H1 (cell line): Measurements from ENCODE around the gene MAS1L. TPM values are rescaled to one million over a fixed set of nuclear protein-coding genes. Genes with fewer than 3 reads are reported as not detected.

Source experiments
- CTCF ChIA-PET: fragments of 300-600 bp; sonication (Branson Sonifier 250); formaldehyde crosslinking; loops from one replicate; lab custom pipeline; 2021; ENCODE audit not compliant: partially characterized antibody; lab: Charles Lee
- POLR2A ChIA-PET: fragments of 300-600 bp; sonication (Branson Sonifier 250); formaldehyde crosslinking; loops from one replicate; lab custom pipeline; 2021; ENCODE audit warnings: inconsistent platforms; ENCODE audit not compliant: partially characterized antibody; lab: Charles Lee
- DNase-seq, 2 experiments: peaks; one replicate each; pipeline versions ENCODE4 v3.0.0 to v3.0.0-alpha.2; 2010 to 2022; ENCODE audit warnings: low spot score in 2 of 2, low read depth in 1 of 2, mixed read lengths in 1 of 2
- FAIRE-seq: peaks from 2 replicates; lab custom pipeline; 2011; peaks lifted over from hg19 to GRCh38; lab: Jason Lieb, UNC
- H2AFZ ChIP-seq: 2 replicates; pipeline ENCODE4 v1.8.1; 2012; ENCODE audit warnings: low read length, inconsistent platforms
- H2AK5ac ChIP-seq: 2 replicates; pipeline ENCODE4 v1.6.1; 2013; ENCODE audit warnings: low read depth, low read length
- H2BK120ac ChIP-seq: replicated peaks from 2 replicates; pipeline ENCODE3; 2013; ENCODE audit warnings: low read depth, low read length, inconsistent platforms
- H2BK12ac ChIP-seq: 2 replicates; pipeline ENCODE4 v1.6.1; 2013; ENCODE audit warnings: low read depth, low read length
- H2BK15ac ChIP-seq: 2 replicates; pipeline ENCODE4 v1.6.1; 2013; ENCODE audit warnings: low read length
- H2BK20ac ChIP-seq: 2 replicates; pipeline ENCODE4 v1.6.1; 2013; ENCODE audit warnings: low read length
- H2BK5ac ChIP-seq: 2 replicates; pipeline ENCODE4 v1.6.1; 2013; ENCODE audit warnings: low read depth, low read length
- H3K14ac ChIP-seq: 2 replicates; pipeline ENCODE4 v1.6.1; 2013; ENCODE audit warnings: inconsistent platforms; ENCODE audit not compliant: insufficient read length
- H3K18ac ChIP-seq: 2 replicates; pipeline ENCODE4 v1.6.1; 2013; ENCODE audit warnings: low read length; ENCODE audit errors: extremely low read depth
- H3K23ac ChIP-seq: 2 replicates; pipeline ENCODE4 v1.6.1; 2013; ENCODE audit warnings: inconsistent platforms; ENCODE audit not compliant: insufficient read length
- H3K23me2 ChIP-seq: 2 replicates; pipeline ENCODE4 v1.6.1; 2013; ENCODE audit warnings: low read depth, low read length
- H3K27ac ChIP-seq: 2 replicates; pipeline ENCODE4 v1.6.1; 2011; ENCODE audit warnings: low read depth, low read length, inconsistent platforms
- H3K27me3 ChIP-seq, 4 experiments: replicated peaks in 1 of 4; 1 replicate in 1 of 4; 2 replicates in 3 of 4; pipeline versions ENCODE4 v1.6.1 to v1.8.1; 2011 to 2013; ENCODE audit warnings: low read length in 3 of 4, mild to moderate bottlenecking in 3 of 4, inconsistent platforms in 2 of 4, mixed read lengths in 2 of 4, moderate library complexity in 1 of 4; ENCODE audit not compliant: control insufficient read depth in 3 of 4, insufficient read depth in 3 of 4; ENCODE audit errors: extremely low read depth in 1 of 4
- H3K36me3 ChIP-seq, 4 experiments: 2 replicates each; pipeline versions ENCODE4 v1.6.1 to v1.8.1; 2011 to 2013; ENCODE audit warnings: mild to moderate bottlenecking in 4 of 4, low read length in 3 of 4, moderate library complexity in 2 of 4, control low read depth in 1 of 4, inconsistent platforms in 1 of 4; ENCODE audit not compliant: insufficient read depth in 4 of 4, control insufficient read depth in 2 of 4
- H3K4ac ChIP-seq: replicated peaks from 2 replicates; pipeline ENCODE3; 2013; ENCODE audit warnings: low read length, low read depth, mixed read lengths, inconsistent platforms; ENCODE audit not compliant: insufficient read length
- H3K4me1 ChIP-seq, 4 experiments: replicated peaks in 1 of 4; 1 replicate in 1 of 4; 2 replicates in 3 of 4; pipeline versions ENCODE4 v1.6.1 to v1.8.1; 2011 to 2013; ENCODE audit warnings: low read length in 3 of 4, inconsistent platforms in 2 of 4, mixed read lengths in 1 of 4; ENCODE audit not compliant: insufficient read depth in 4 of 4, control insufficient read depth in 3 of 4
- H3K4me2 ChIP-seq, 2 experiments: 2 replicates each; pipeline versions ENCODE4 v1.6.1 to v1.8.1; 2011 to 2013; ENCODE audit warnings: low read depth in 2 of 2, low read length in 2 of 2, control low read depth in 1 of 2, inconsistent platforms in 1 of 2, mild to moderate bottlenecking in 1 of 2; ENCODE audit not compliant: insufficient read depth in 1 of 2
- H3K4me3 ChIP-seq, 4 experiments: fragments of 200-600, 300-600 bp in 1 of 4; sonication (generic), shearing (Covaris generic), sonication (Bioruptor Twin) in 1 of 4; 2 replicates each; pipeline versions ENCODE4 v1.5.1 to v1.8.1; 2011 to 2016; ENCODE audit warnings: low read length in 4 of 4, low read depth in 3 of 4, control low read depth in 2 of 4, inconsistent platforms in 2 of 4, mild to moderate bottlenecking in 2 of 4, mixed read lengths in 1 of 4, moderate library complexity in 1 of 4; ENCODE audit not compliant: insufficient read depth in 2 of 4; ENCODE audit errors: extremely low read depth in 1 of 4
- H3K56ac ChIP-seq: replicated peaks from 2 replicates; pipeline ENCODE3; 2013; ENCODE audit warnings: low read depth, mild to moderate bottlenecking, mixed read lengths, low read length, inconsistent platforms; ENCODE audit not compliant: insufficient read length
- H3K79me1 ChIP-seq: 2 replicates; pipeline ENCODE4 v1.6.1; 2013; ENCODE audit warnings: low read depth, low read length, control low read depth
- H3K79me2 ChIP-seq, 2 experiments: 2 replicates each; pipeline versions ENCODE4 v1.6.1 to v1.8.1; 2012 to 2013; ENCODE audit warnings: low read length in 2 of 2, mild to moderate bottlenecking in 2 of 2, inconsistent platforms in 1 of 2; ENCODE audit not compliant: insufficient read depth in 2 of 2, control insufficient read depth in 1 of 2
- H3K9ac ChIP-seq, 4 experiments: replicated peaks in 1 of 4; 1 replicate in 1 of 4; 2 replicates in 3 of 4; pipeline versions ENCODE4 v1.6.1 to v1.8.1; 2011 to 2013; ENCODE audit warnings: low read depth in 3 of 4, low read length in 3 of 4, control low read depth in 2 of 4, mild to moderate bottlenecking in 2 of 4, moderate library complexity in 2 of 4, inconsistent platforms in 1 of 4; ENCODE audit errors: extremely low read depth in 1 of 4
- H3K9me3 ChIP-seq, 2 experiments: 2 replicates each; pipeline versions ENCODE4 v1.6.1 to v1.8.1; 2012 to 2013; ENCODE audit warnings: mild to moderate bottlenecking in 2 of 2, moderate library complexity in 2 of 2, control low read depth in 1 of 2, inconsistent platforms in 1 of 2, low read depth in 1 of 2, low read length in 1 of 2, mixed read lengths in 1 of 2; ENCODE audit not compliant: insufficient read depth in 2 of 2
- H4K20me1 ChIP-seq, 2 experiments: replicated peaks in 1 of 2; 2 replicates each; pipeline versions ENCODE3 to v1.8.1; 2011 to 2013; ENCODE audit warnings: inconsistent platforms in 2 of 2, low read length in 2 of 2, mild to moderate bottlenecking in 1 of 2; ENCODE audit not compliant: insufficient read depth in 2 of 2, control insufficient read depth in 1 of 2
- H4K5ac ChIP-seq: 2 replicates; pipeline ENCODE4 v1.6.1; 2013; ENCODE audit warnings: low read length, low read depth, mixed read lengths, inconsistent platforms; ENCODE audit not compliant: insufficient read length
- H4K8ac ChIP-seq: 2 replicates; pipeline ENCODE4 v1.8.0; 2013; ENCODE audit warnings: mild to moderate bottlenecking, moderate library complexity, low read length, inconsistent platforms; ENCODE audit not compliant: insufficient read depth; ENCODE audit errors: extremely low read depth
- H4K91ac ChIP-seq: replicated peaks from 2 replicates; pipeline ENCODE3; 2013; ENCODE audit warnings: low read length, mixed read lengths, inconsistent platforms; ENCODE audit not compliant: insufficient read length
- BACH1 ChIP-seq: IDR thresholded peaks from 2 replicates; pipeline ENCODE4 v1.6.1; 2012; ENCODE audit warnings: low read length, improper control_type of control experiment
- BCL11A ChIP-seq, 2 experiments: IDR thresholded peaks; one replicate each; pipeline ENCODE4 v1.6.1; 2011; ENCODE audit warnings: low read depth in 2 of 2, low read length in 2 of 2, mild to moderate bottlenecking in 2 of 2
- CREB1 ChIP-seq: IDR thresholded peaks from 2 replicates; pipeline ENCODE4 v1.6.1; 2012; ENCODE audit warnings: inconsistent platforms
- JUND ChIP-seq: IDR thresholded peaks from 2 replicates; pipeline ENCODE4 v1.6.1; 2011; ENCODE audit warnings: mild to moderate bottlenecking, improper control_type of control experiment, low read length
- KDM1A ChIP-seq: fragments of 200-600, 300-600 bp; sonication (generic); IDR thresholded peaks from 2 replicates; pipeline ENCODE4 v1.7.1; 2016; ENCODE audit warnings: mild to moderate bottlenecking, low read length, borderline replicate concordance
- NANOG ChIP-seq: IDR thresholded peaks from 2 replicates; pipeline ENCODE4 v1.6.1; 2011; ENCODE audit warnings: low read length, low read depth, mild to moderate bottlenecking, inconsistent platforms; ENCODE audit not compliant: insufficient read depth, poor library complexity, severe bottlenecking
- POU5F1 ChIP-seq: IDR thresholded peaks from 2 replicates; pipeline ENCODE4 v1.6.1; 2011; ENCODE audit warnings: low read depth, mild to moderate bottlenecking, low read length, moderate library complexity
- RAD21 ChIP-seq, 2 experiments: IDR thresholded peaks in 1 of 2; conservative IDR thresholded peaks in 1 of 2; 2 replicates each; pipeline ENCODE4 v1.6.1; 2011; ENCODE audit warnings: low read depth in 2 of 2, low read length in 2 of 2, improper control_type of control experiment in 1 of 2, inconsistent platforms in 1 of 2, mild to moderate bottlenecking in 1 of 2, moderate library complexity in 1 of 2
- RBBP5 ChIP-seq: IDR thresholded peaks from 2 replicates; pipeline ENCODE4 v1.7.1; 2012; ENCODE audit warnings: low read depth, mild to moderate bottlenecking, inconsistent platforms, low read length, moderate library complexity, borderline replicate concordance
- RXRA ChIP-seq: IDR thresholded peaks from 2 replicates; pipeline ENCODE4 v1.6.1; 2011; ENCODE audit warnings: low read depth, mild to moderate bottlenecking, low read length, moderate library complexity; ENCODE audit not compliant: insufficient read depth
- SAP30 ChIP-seq: fragments of 300-600 bp; sonication (generic); IDR thresholded peaks from 2 replicates; pipeline ENCODE4 v1.7.1; 2012; ENCODE audit warnings: low read length, moderate library complexity, mild to moderate bottlenecking, inconsistent platforms; ENCODE audit not compliant: insufficient read depth, insufficient replicate concordance
- SIN3A ChIP-seq, 2 experiments: IDR thresholded peaks in 1 of 2; conservative IDR thresholded peaks in 1 of 2; 2 replicates each; pipeline ENCODE4 v1.6.1; 2011 to 2012; ENCODE audit warnings: low read length in 2 of 2, improper control_type of control experiment in 1 of 2, low read depth in 1 of 2, mild to moderate bottlenecking in 1 of 2
- SIRT6 ChIP-seq: IDR thresholded peaks from one replicate; pipeline ENCODE4 v1.7.1; 2012; ENCODE audit warnings: low read length, inconsistent platforms
- SP4 ChIP-seq: IDR thresholded peaks from 2 replicates; pipeline ENCODE4 v1.6.1; 2012; ENCODE audit warnings: low read length, inconsistent platforms
- YY1 ChIP-seq: IDR thresholded peaks from 2 replicates; pipeline ENCODE4 v1.6.1; 2011; ENCODE audit warnings: low read depth, mild to moderate bottlenecking, low read length
- WGBS, 2 experiments: shearing (Covaris generic) in 1 of 2; methylation state at CpG; one replicate each; pipeline versions ENCODE4 v1.1.6 to v1.1.7; 2013 to 2015; ENCODE audit warnings: low lambda C conversion rate in 2 of 2, mixed read lengths in 2 of 2, inconsistent platforms in 1 of 2, low coverage in 1 of 2, missing lambda C conversion rate in 1 of 2; ENCODE audit not compliant: insufficient replicate concordance in 2 of 2, insufficient coverage in 1 of 2, insufficient read length in 1 of 2; ENCODE audit errors: extremely low coverage in 1 of 2, missing lambda C conversion rate in 1 of 2; 5-methylcytosine and 5-hydroxymethylcytosine counted together
- polyA plus RNA-seq, 7 experiments: library from polyadenylated mRNA; depleted of rRNA in 3 of 7; stranded (reverse) in 5 of 7; unstranded in 2 of 7; fragments of >200 nt in 5 of 7; fragments of 200-250 nt in 2 of 7; gene quantifications; 1 replicate in 5 of 7; 2 replicates in 1 of 7; 4 replicates in 1 of 7; pipeline versions ENCODE4 v1.2.1 to v1.2.3, GENCODE V29; 2011 to 2013; ENCODE audit warnings: missing spikeins in 2 of 7, mixed read lengths in 2 of 7
- total RNA-seq: library from RNA; stranded (reverse); fragmentation: NEBNext Ultra II Directional; extraction: Animal tissue kit (Norgen Biotek cat#: 25700); gene quantifications from 2 replicates; pipeline ENCODE4 v1.2.1, GENCODE V29; 2021

The MAS1L gene
- total and polyA plus RNA-seq, 2 of the 8 experiments (the other 6 are each of a cell fraction or from before 2014, with no cell fraction given), result not detected

DNA sequence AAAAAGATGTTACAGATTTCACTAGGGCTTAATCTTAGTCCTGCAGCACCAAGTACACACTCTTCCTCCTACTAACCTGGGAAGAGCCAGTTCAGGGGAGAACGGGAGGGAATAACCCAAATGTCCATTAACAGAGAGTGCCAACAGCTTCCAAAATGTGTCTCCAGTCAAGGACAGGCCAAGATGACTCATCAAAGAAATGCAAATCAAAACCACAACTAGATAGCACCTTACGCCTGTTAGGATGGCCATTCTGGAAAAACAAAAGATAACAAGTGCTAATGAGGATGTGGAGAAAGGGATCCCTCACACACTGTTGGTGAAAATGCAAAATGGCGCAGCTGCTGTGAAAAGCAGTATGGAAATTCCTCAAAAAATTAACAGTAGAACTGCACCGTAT lies 3.8 kb upstream of the MAS1L start:
- H3K23ac ChIP-seq, result no peak overlapping the region
- no peak overlapping the region for H3K56ac ChIP-seq
- H3K4ac ChIP-seq, result no peak overlapping the region
- H3K4me3 ChIP-seq, result no peak overlapping the region
- H2AFZ ChIP-seq, result no peak overlapping the region
- H3K23me2 ChIP-seq, result no peaks in the 10 kb centered on the region
- no peak overlapping the region for H2BK5ac ChIP-seq
- H3K79me1 ChIP-seq, result no peaks in the 10 kb centered on the region
- no peaks in the 10 kb centered on the region for H4K20me1 ChIP-seq
- H2AK5ac ChIP-seq, result no peak overlapping the region
- H3K4me1 ChIP-seq, result no peaks in the 10 kb centered on the region
- FAIRE-seq (no peak), DNase-seq (peak in 1 of 2 experiments; percentile 2)
- no peak overlapping the region for H4K5ac ChIP-seq
- no peak overlapping the region for H3K9ac ChIP-seq
- 88% methylated on average over 4 of the region's 4 CpGs; no CpG with 5 or more reads in 1 of the 2 experiments for WGBS, 2 experiments
- H2BK15ac ChIP-seq, result no peak overlapping the region
- H4K8ac ChIP-seq, result no peak overlapping the region
- H3K27me3 ChIP-seq, result no peaks in the 10 kb centered on the region
- H2BK120ac ChIP-seq, result no peak overlapping the region
- no peaks in the 10 kb centered on the region for H3K9me3 ChIP-seq
- no peak overlapping the region for H3K18ac ChIP-seq
- no peak overlapping the region for H3K4me2 ChIP-seq
- H3K27ac ChIP-seq, result no peak overlapping the region
- no peak overlapping the region for H2BK20ac ChIP-seq
- H4K91ac ChIP-seq, result no peak overlapping the region
- ChIA-PET POLR2A (no interaction called here), CTCF (interaction anchor here (1.4 kb wide), 1 partner anchor 98 kb away, joined by 3 read pairs; no protein-coding TSS in a partner anchor)
- no peak overlapping the region for H3K14ac ChIP-seq
- no peak overlapping the region for H2BK12ac ChIP-seq
- H3K79me2 ChIP-seq, result no peaks in the 10 kb centered on the region
- no peaks in the 10 kb centered on the region for H3K36me3 ChIP-seq
- TF ChIP-seq SIRT6 (no peak), SAP30 (no peak), CREB1 (no peak), BCL11A (IDR thresholded peaks at IDR 0.05; ENCODE audit: low read depth in 2 of 2, low read length in 2 of 2) (no peak), YY1 (no peak), NANOG (no peak), SIN3A (conservative IDR thresholded peaks at IDR 0.05 in 1 of 2, IDR thresholded peaks at IDR 0.05 in 1 of 2; ENCODE audit: low read depth in 1 of 2, low read length in 2 of 2) (no peak), SP4 (no peak), RBBP5 (no peak), JUND (no peak), RXRA (no peak), KDM1A (no peak), RAD21 (IDR thresholded peaks at IDR 0.05 in 1 of 2, conservative IDR thresholded peaks at IDR 0.05 in 1 of 2; ENCODE audit: low read depth in 2 of 2, low read length in 2 of 2) (no peak), POU5F1 (no peak), BACH1 (no peak)
